Measurements from ENCODE around the gene RNF208. TPM values are rescaled to one million over a fixed set of nuclear protein-coding genes. Genes with fewer than 3 reads are reported as not detected.

RNF208 gene
- total RNA-seq, 1 donor from 2014 or later = 12.1 TPM

GRCh38 chr9:137218212-137218753 lies 3.8 kb downstream of the RNF208 start:
- no peak for DNase-seq (ENCODE audit: extremely low spot score, unreplicated experiment)
- Mint-ChIP-seq H3K9me3 (no peaks in the 10 kb centered on the region), H3K4me1 (ENCODE audit: unreplicated experiment) (peaks cover 3% of the 10 kb centered on the region), H3K27me3 (no peaks in the 10 kb centered on the region), H3K36me3 (no peaks in the 10 kb centered on the region), H3K27ac (peak overlapping the region; percentile 43), H3K4me3 (no peak overlapping the region)
- TF ChIP-seq, protein P1, sequence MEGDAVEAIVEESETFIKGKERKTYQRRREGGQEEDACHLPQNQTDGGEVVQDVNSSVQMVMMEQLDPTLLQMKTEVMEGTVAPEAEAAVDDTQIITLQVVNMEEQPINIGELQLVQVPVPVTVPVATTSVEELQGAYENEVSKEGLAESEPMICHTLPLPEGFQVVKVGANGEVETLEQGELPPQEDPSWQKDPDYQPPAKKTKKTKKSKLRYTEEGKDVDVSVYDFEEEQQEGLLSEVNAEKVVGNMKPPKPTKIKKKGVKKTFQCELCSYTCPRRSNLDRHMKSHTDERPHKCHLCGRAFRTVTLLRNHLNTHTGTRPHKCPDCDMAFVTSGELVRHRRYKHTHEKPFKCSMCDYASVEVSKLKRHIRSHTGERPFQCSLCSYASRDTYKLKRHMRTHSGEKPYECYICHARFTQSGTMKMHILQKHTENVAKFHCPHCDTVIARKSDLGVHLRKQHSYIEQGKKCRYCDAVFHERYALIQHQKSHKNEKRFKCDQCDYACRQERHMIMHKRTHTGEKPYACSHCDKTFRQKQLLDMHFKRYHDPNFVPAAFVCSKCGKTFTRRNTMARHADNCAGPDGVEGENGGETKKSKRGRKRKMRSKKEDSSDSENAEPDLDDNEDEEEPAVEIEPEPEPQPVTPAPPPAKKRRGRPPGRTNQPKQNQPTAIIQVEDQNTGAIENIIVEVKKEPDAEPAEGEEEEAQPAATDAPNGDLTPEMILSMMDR (conservative IDR thresholded peaks at IDR 0.05) = no peak

GRCh38 chr9:137217276-137218211 lies 4.5 kb downstream of the RNF208 start:
- Mint-ChIP-seq H3K4me1 (ENCODE audit: unreplicated experiment) (peaks cover 3% of the 10 kb centered on the region), H3K27me3 (no peaks in the 10 kb centered on the region)
- TF ChIP-seq, protein P1 (conservative IDR thresholded peaks at IDR 0.05) = no peak

DNA sequence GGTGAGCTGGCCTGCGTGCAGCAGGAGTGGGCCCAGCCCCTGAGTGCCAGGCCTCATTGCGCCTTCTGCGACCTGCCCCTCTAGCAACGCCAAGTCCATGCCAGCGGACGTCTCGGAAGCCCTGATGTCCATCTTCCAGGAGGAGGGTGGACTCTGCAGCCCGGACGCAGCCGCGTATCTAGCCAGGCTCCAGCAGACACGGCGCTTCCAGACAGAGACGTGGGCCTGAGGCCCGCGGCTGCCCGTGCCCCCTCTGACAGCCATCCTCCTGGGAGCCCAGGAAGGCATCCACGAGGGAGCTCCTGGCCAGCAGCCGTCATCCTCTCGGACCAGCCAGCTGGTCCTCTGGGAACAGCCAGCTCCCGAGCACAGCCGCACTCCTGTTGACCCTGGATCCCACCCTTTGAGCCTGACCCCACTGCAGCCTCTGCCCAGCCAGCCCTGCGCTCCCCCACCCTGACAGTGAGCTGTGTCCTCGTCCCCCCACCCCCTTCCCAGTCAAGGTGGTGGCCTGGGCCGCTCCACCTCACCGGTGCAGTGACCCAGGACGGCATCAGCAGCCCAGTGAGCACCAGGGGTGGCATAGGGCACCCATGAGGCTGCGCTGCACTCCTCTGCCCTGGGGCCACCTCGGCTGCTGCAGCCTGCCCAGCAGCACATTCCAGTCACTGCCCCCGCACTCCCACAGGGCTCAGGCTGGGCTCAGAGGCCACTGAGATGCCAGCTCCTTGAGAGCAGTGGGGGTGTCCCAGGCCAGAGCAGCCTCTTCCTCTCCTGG lies 5.7 kb downstream of the RNF208 start:
- H3K27me3 Mint-ChIP-seq = no peaks in the 10 kb centered on the region
- H3K36me3 Mint-ChIP-seq = no peaks in the 10 kb centered on the region
- TF ChIP-seq, protein P1 (conservative IDR thresholded peaks at IDR 0.05) = no peak
- DNase-seq (ENCODE audit: extremely low spot score, unreplicated experiment) = no peak
- H3K4me1 Mint-ChIP-seq (ENCODE audit: unreplicated experiment) = peaks cover 3% of the 10 kb centered on the region
- H3K4me3 Mint-ChIP-seq = no peak overlapping the region
- no peaks in the 10 kb centered on the region for H3K9me3 Mint-ChIP-seq
- no peak overlapping the region for H3K27ac Mint-ChIP-seq

More at GRCh38 chr9:137217276-137218211, 4.5 kb downstream of the RNF208 start:
- Mint-ChIP-seq H3K27ac (peak overlapping the region; percentile 91), H3K4me3 (peak overlapping the region; percentile 74), H3K36me3 (no peaks in the 10 kb centered on the region), H3K9me3 (no peaks in the 10 kb centered on the region)
- DNase-seq (ENCODE audit: extremely low spot score, unreplicated experiment) = no peak

GRCh38 chr9:137215196-137215986 lies 6.6 kb downstream of the RNF208 start:
- Mint-ChIP-seq H3K4me3 (no peak overlapping the region), H3K36me3 (no peaks in the 10 kb centered on the region), H3K4me1 (ENCODE audit: unreplicated experiment) (peaks cover 3% of the 10 kb centered on the region), H3K27me3 (no peaks in the 10 kb centered on the region), H3K27ac (no peak overlapping the region), H3K9me3 (no peaks in the 10 kb centered on the region)
- TF ChIP-seq, protein P1 (conservative IDR thresholded peaks at IDR 0.05) = no peak
- no peak for DNase-seq (ENCODE audit: extremely low spot score, unreplicated experiment)

DNA sequence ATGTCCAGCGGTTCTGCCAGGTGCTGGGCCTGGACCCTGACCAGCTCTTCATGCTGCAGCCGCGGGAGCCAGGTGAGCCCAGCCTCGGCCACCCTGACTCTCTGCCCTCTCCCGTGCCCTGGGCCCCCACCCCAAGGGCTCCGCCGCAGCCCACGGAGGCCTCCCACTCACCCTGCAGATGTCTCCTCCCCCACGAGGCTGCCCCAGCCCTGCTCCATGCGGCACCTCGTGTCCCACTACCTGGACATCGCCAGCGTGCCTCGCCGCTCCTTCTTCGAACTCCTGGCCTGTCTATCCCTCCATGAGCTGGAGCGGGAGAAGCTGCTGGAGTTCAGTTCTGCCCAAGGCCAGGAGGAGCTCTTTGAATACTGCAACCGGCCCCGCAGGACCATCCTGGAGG lies 7.4 kb downstream of the RNF208 start:
- TF ChIP-seq, protein P1 (conservative IDR thresholded peaks at IDR 0.05) = no peak
- H3K4me1 Mint-ChIP-seq (ENCODE audit: unreplicated experiment) = peaks cover 3% of the 10 kb centered on the region
- no peaks in the 10 kb centered on the region for H3K36me3 Mint-ChIP-seq
- H3K4me3 Mint-ChIP-seq = no peak overlapping the region
- H3K9me3 Mint-ChIP-seq = no peaks in the 10 kb centered on the region
- H3K27ac Mint-ChIP-seq = no peak overlapping the region
- DNase-seq (ENCODE audit: extremely low spot score, unreplicated experiment) = no peak
- H3K27me3 Mint-ChIP-seq = no peaks in the 10 kb centered on the region

All from type B pancreatic cell (in vitro differentiated cells).